G401 (cell line): ENCODE measurements around the gene CLDN8. TPM values are rescaled to one million over a fixed set of nuclear protein-coding genes. Genes with fewer than 3 reads are reported as not detected.

Experiments
- DNase-seq: peaks from one replicate; pipeline ENCODE4 v3.0.0-alpha.2; 2015; ENCODE audit warnings: low spot score
- in situ Hi-C: cut with HindIII; loops from 2 replicates; pipeline ENCODE4 v1.10.0; 2016; ENCODE audit warnings: low sequenced_read_pairs, mixed read lengths
- total RNA-seq: library from RNA; depleted of rRNA; stranded (reverse); fragments of >200 nt; shearing (Covaris generic); gene quantifications from 2 replicates; pipeline ENCODE4 v1.2.3, GENCODE V29; 2014; rRNA removed

Gene CLDN8
- total RNA-seq, 1 experiment from 2014 or later, result not detected

- DNase-seq, result no peak
- in situ Hi-C loops, result no loop called here
These were observed 6.3 kb downstream of the CLDN8 start for GRCh38 chr21:30209601-30210000.

DNA sequence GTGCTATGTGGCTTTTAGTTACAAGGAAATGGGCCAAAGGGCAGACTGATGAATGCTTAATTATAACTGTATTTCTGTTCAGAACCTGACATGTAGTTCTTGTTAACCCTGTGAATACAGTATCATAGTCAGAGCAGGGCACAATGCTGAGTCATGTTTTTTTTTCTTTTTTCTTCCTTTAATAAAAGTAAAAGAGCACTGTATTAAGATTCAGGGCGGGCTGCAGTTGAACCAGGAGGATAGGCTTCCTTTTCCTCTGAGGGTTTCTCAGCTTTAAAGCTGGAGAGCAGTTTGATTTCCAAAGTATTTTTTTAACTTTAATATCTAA is 8.7 kb downstream of the CLDN8 start:
- no peak for DNase-seq
- in situ Hi-C loops, result no loop called here

DNA sequence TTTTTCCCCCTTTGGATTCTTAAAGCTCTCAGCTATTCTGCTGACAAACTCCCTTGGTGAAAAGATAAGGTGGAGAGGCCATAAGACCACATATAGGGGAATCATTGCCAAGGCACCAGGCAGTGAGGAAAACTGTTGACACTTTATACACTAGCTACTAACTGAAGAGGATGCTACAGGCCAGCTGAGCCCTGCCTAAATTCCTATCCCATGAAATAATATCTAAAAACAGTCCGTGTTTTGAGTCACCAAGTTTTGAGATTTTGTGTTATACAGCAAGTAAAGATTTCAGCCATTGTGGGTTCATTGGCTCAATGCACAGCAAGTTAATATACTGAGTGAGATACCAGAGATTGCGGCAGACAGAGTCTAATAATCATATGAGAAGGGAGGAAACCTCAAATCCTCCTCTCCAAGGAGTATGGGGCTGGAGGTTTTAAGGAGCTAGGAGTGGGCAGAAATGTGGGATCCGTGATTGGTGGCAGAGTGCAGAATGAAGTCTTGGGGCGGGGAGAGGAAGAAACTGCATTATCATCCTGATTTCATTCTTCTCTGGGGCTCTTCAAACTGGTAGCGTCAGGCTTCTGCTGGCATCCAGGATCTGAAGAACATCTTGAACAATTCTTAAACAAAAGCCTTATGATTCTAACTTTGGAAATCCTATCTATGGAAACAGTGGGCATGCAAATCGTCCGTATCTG is 9.2 kb downstream of the CLDN8 start:
- DNase-seq, result no peak
- in situ Hi-C loops, result no loop called here

- in situ Hi-C loops, result no loop called here
- no peak for DNase-seq
These were observed 15.9 kb downstream of the CLDN8 start for GRCh38 chr21:30200000-30200399.

DNA sequence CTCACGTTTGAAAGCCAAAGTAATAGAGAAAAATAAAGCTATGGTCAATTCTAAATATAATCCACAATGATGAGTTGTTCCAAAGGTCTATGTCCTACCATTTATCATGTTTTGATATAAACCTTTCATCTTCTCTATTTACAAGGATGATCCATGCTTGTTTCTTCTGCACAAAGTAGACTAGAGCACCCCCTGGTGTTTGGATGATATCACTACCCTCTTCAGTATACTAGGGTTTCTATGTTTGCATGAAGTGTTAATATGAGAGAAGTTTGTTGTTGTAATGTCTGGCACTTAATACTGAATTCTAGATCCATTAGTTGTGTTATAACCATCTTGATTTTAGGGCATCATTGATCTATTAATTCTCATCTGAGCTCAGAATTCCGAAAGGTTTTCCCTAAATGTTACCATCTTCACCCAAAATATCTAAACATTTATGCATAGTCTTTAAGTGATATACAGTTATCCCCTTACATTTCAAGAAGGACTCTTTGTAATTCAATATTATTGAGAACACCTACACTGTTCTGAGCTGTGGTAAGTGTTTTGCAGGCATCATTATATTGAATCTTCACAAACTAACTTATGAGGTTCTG is 21.1 kb downstream of the CLDN8 start:
- DNase-seq, result no peak
- in situ Hi-C loops, result no loop called here

DNA sequence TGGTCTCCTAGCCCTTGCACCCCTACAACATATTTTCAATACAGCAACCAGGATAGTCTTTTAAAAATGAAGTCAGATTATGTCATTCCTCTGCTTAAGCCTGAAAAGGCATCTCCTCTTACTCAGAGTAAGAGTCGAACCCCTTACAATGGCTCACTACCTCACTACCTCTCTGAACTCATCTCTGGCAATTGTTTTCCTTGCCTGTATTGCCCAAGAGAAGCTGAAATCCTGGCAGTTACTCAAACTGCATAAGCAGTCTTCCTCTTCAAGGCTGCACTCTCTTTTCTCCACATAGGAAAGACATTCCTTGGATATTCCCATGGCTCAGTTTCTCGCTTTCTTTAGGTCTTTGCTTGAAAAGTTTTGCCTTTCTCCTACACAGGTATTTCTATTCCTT is 22.7 kb downstream of the CLDN8 start:
- DNase-seq, result no peak
- in situ Hi-C loops, result no loop called here

GRCh38 chr21:30190554-30190953 is 25.3 kb downstream of the CLDN8 start:
- no peak for DNase-seq
- in situ Hi-C loops, result no loop called here

DNA sequence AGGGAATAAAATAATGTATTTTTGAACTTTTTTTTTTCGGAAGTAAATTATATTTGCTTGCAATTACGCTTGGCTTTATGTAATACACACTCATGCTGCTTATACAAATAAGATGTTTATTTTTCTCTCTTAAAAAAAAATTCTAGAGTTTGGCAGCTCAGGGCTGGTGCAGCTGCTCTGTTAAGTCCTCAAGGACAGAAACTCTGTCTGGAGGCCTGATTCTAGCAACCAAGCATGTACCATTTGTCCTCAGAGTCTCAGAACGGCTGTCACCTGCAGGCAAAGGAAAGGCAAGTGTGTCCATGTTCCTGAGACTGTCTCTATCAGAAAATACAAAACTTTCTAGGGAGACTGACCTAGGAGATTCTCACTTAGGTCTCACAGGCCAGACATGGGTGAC is 26.1 kb downstream of the CLDN8 start:
- peak; percentile 3 for DNase-seq
- in situ Hi-C loops, result no loop called here

DNA sequence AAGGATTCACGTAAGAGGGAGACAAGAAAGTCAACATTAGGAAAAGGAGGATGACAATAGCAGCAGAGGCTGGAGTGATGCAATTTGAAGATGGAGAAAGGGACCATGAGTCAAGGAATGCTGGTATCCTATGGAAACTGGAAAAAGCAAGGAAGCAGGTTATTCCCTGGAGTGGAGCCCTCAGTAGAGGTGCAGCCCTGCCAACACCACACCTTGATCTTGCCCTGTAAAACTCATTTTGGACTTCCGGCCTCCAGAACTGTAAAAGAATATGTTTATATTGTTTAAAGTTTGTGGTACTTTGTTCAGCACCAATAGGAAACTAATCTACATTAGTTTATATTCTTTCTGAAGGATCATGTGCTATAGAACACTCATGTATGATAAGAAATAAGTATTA is 29.7 kb downstream of the CLDN8 start:
- in situ Hi-C loops, result no loop called here
- no peak for DNase-seq

GRCh38 chr21:30168086-30168485 is 47.8 kb downstream of the CLDN8 start:
- in situ Hi-C loops, result no loop called here
- no peak for DNase-seq

GRCh38 chr21:30166705-30167104 is 49.2 kb downstream of the CLDN8 start, which contains the start of gene CLDN17:
TSS of gene CLDN17 (minus strand) at chr21:30166805. CDS start at chr21:30166617, 188 bp downstream.
- in situ Hi-C loops, result no loop called here
- no peak for DNase-seq

DNA sequence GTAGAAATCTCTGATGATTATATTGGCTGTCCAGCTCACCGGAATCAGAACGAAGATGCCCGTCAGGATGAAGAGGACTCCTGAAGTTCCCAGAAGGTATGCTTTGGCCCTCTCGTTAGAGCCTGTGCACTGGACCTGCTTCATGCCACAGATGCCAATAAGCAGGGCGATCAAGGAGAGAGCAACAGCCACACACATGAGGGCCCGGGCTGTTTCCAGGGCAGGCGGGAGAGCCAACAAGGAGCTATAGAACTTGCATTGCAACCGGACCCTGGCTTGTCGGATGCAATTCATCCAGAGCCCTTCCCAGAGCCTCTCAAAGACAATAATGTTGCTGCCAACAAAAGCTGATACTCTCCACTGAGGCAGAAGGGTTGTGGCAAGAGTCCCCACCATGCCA is 49.7 kb downstream of the CLDN8 start:
- in situ Hi-C loops, result no loop called here
- no peak for DNase-seq

DNA sequence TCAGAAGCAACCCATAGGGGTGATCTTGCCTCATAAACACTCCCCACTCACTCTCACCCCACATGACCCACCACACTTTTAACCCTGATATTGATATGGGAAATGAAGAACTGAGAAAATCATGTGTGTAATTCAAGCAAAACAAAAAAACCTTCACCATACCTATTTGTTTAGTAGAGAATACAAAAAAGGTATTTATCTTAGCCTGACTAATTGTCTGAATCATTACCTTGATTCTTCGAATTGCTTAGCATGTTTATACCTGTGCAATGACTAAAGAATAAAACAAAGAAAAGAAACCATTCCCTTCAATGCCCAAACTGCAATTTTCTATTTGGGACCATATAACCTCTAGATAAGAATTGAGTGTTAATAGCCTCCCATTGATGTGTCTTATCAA is 51.1 kb downstream of the CLDN8 start:
- DNase-seq, result no peak
- in situ Hi-C loops, result no loop called here

Other genes with a start within 250 kb of the CLDN8 start
- not detected in 2 replicates for gene CLDN17, start 49.3 kb downstream of the CLDN8 start, total RNA-seq
- not detected in 2 replicates for gene KRTAP24-1, start 66.9 kb upstream of the CLDN8 start, total RNA-seq
- not detected in 2 replicates for gene KRTAP25-1, start 73.4 kb upstream of the CLDN8 start, total RNA-seq
- gene KRTAP26-1, start 104.2 kb upstream of the CLDN8 start, total RNA-seq, result not detected in 2 replicates
- gene KRTAP27-1, start 121.6 kb upstream of the CLDN8 start, total RNA-seq, result not detected in 2 replicates
- not detected in 2 replicates for gene KRTAP23-1, start 132.5 kb upstream of the CLDN8 start, total RNA-seq
- not detected in 2 replicates for gene KRTAP13-2, start 156.2 kb upstream of the CLDN8 start, total RNA-seq
- not detected in 2 replicates for gene KRTAP13-1, start 179.9 kb upstream of the CLDN8 start, total RNA-seq
- not detected in 2 replicates for gene KRTAP13-3, start 209.8 kb upstream of the CLDN8 start, total RNA-seq
- gene KRTAP13-4, start 214.1 kb upstream of the CLDN8 start, total RNA-seq, result not detected in 2 replicates
- not detected in 2 replicates for gene KRTAP15-1, start 224.2 kb upstream of the CLDN8 start, total RNA-seq